ENCODE results near the gene RAPGEF5.

The RAPGEF5 gene

GRCh38 chr7:22356701-22357310 lies at the start of gene RAPGEF5:
TSS of gene RAPGEF5 (minus strand) at chr7:22357154. CDS start at chr7:22357060, 94 bp downstream.
- DNase-seq (ENCODE audit: low read depth in 2 of 2) = no peak

- DNase-seq (ENCODE audit: low read depth in 2 of 2) = no peak
Observed at GRCh38 chr7:22406715-22407114, 49.8 kb upstream of the RAPGEF5 start.

GRCh38 chr7:22404421-22405023 lies 47.6 kb upstream of the RAPGEF5 start:
- no peak for DNase-seq (ENCODE audit: low read depth in 2 of 2)

- no peak for DNase-seq (ENCODE audit: low read depth in 2 of 2)
Observed at GRCh38 chr7:22403344-22403743, 46.4 kb upstream of the RAPGEF5 start.

- no peak for DNase-seq (ENCODE audit: low read depth in 2 of 2)
Observed at GRCh38 chr7:22402250-22402649, 45.3 kb upstream of the RAPGEF5 start.

- no peak for DNase-seq (ENCODE audit: low read depth in 2 of 2)
Observed at GRCh38 chr7:22400936-22401553, 44.1 kb upstream of the RAPGEF5 start.

- no peak for DNase-seq (ENCODE audit: low read depth in 2 of 2)
Observed at GRCh38 chr7:22400150-22400814, 43.3 kb upstream of the RAPGEF5 start.

- no peak for DNase-seq (ENCODE audit: low read depth in 2 of 2)
Observed at GRCh38 chr7:22399546-22399945, 42.6 kb upstream of the RAPGEF5 start.

- no peak for DNase-seq (ENCODE audit: low read depth in 2 of 2)
Observed at GRCh38 chr7:22399091-22399490, 42.1 kb upstream of the RAPGEF5 start.

GRCh38 chr7:22397981-22398380 lies 41.0 kb upstream of the RAPGEF5 start:
- DNase-seq (ENCODE audit: low read depth in 2 of 2) = no peak

- DNase-seq (ENCODE audit: low read depth in 2 of 2) = no peak
Observed at GRCh38 chr7:22395222-22395621, 38.3 kb upstream of the RAPGEF5 start.

GRCh38 chr7:22394739-22395138 lies 37.8 kb upstream of the RAPGEF5 start:
- no peak for DNase-seq (ENCODE audit: low read depth in 2 of 2)

- DNase-seq (ENCODE audit: low read depth in 2 of 2) = no peak
Observed at GRCh38 chr7:22393913-22394729, 37.2 kb upstream of the RAPGEF5 start.

GRCh38 chr7:22390516-22390915 lies 33.6 kb upstream of the RAPGEF5 start:
- no peak for DNase-seq (ENCODE audit: low read depth in 2 of 2)

- no peak for DNase-seq (ENCODE audit: low read depth in 2 of 2)
Observed at GRCh38 chr7:22389892-22390291, 32.9 kb upstream of the RAPGEF5 start.

- DNase-seq (ENCODE audit: low read depth in 2 of 2) = no peak
Observed at GRCh38 chr7:22387583-22387982, 30.6 kb upstream of the RAPGEF5 start.

GRCh38 chr7:22386865-22387264 lies 29.9 kb upstream of the RAPGEF5 start:
- no peak for DNase-seq (ENCODE audit: low read depth in 2 of 2)

- no peak for DNase-seq (ENCODE audit: low read depth in 2 of 2)
Observed at GRCh38 chr7:22386206-22386858, 29.4 kb upstream of the RAPGEF5 start.

- DNase-seq (ENCODE audit: low read depth in 2 of 2) = no peak
Observed at GRCh38 chr7:22385326-22385725, 28.4 kb upstream of the RAPGEF5 start.

GRCh38 chr7:22380333-22380732 lies 23.4 kb upstream of the RAPGEF5 start:
- DNase-seq (ENCODE audit: low read depth in 2 of 2) = no peak

- no peak for DNase-seq (ENCODE audit: low read depth in 2 of 2)
Observed at GRCh38 chr7:22378199-22378980, 21.4 kb upstream of the RAPGEF5 start.

Measured in stimulated activated CD8-positive, alpha-beta memory T cell treated with anti-CD3 and anti-CD28 coated beads, Interleukin-15, amount 100 ng/mL, for 48 hours (primary cell).